SU-DHL-6 (cell line): ENCODE results near the gene U2AF1L4.

Source experiments
- CTCF ChIP-seq: fragments of 200-600 bp; sonication (generic); IDR thresholded peaks from one replicate; pipeline ENCODE4 v1.5.1; 2017; ENCODE audit warnings: antibody characterized with exemption, mild to moderate bottlenecking, low read length, moderate library complexity; ENCODE audit not compliant: insufficient read depth, poor library complexity, severe bottlenecking
- EZH2phosphoT487 ChIP-seq: fragments of 200-600 bp; sonication (generic), shearing (Covaris generic); conservative IDR thresholded peaks from 2 replicates; pipeline ENCODE4 v1.6.1; 2018; ENCODE audit warnings: mild to moderate bottlenecking, antibody characterized with exemption, low read length, moderate library complexity, mixed read lengths

- TF ChIP-seq CTCF, result no peak
- TF ChIP-seq EZH2phosphoT487, result no peak
Observed at GRCh38 chr19:35730326-35730725, 14.9 kb downstream of the U2AF1L4 start.
